OCI-LY7 (cell line): ENCODE data around the gene UGT1A10.

Source experiments
- EZH2phosphoT487 ChIP-seq: fragments of 200-600 bp; sonication (generic); IDR thresholded peaks from 2 replicates; pipeline ENCODE4 v1.6.1; 2018; ENCODE audit warnings: low read depth, borderline replicate concordance, mild to moderate bottlenecking, mixed run types, antibody characterized with exemption, low read length, moderate library complexity, mixed read lengths
- TF ChIP-seq, protein P1 (sequence below): fragments of 200-600 bp; sonication (generic); conservative IDR thresholded peaks from 2 replicates; pipeline ENCODE4 v1.5.1; 2014; ENCODE audit warnings: mild to moderate bottlenecking, antibody characterized with exemption, low read length, moderate library complexity, mixed read lengths

GRCh38 chr2:233758849-233759248, 122.6 kb downstream of the UGT1A10 start:
- TF ChIP-seq, protein P1, sequence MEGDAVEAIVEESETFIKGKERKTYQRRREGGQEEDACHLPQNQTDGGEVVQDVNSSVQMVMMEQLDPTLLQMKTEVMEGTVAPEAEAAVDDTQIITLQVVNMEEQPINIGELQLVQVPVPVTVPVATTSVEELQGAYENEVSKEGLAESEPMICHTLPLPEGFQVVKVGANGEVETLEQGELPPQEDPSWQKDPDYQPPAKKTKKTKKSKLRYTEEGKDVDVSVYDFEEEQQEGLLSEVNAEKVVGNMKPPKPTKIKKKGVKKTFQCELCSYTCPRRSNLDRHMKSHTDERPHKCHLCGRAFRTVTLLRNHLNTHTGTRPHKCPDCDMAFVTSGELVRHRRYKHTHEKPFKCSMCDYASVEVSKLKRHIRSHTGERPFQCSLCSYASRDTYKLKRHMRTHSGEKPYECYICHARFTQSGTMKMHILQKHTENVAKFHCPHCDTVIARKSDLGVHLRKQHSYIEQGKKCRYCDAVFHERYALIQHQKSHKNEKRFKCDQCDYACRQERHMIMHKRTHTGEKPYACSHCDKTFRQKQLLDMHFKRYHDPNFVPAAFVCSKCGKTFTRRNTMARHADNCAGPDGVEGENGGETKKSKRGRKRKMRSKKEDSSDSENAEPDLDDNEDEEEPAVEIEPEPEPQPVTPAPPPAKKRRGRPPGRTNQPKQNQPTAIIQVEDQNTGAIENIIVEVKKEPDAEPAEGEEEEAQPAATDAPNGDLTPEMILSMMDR: no peak
- no peak for TF ChIP-seq EZH2phosphoT487
